Raji (cell line): ENCODE data around the gene PDXK.

Experiments
- POLR2A ChIP-seq: IDR thresholded peaks from 2 replicates; pipeline ENCODE4 v1.6.1; 2011; ENCODE audit warnings: low read depth, low read length, control low read depth; ENCODE audit not compliant: insufficient read depth

Gene PDXK

DNA sequence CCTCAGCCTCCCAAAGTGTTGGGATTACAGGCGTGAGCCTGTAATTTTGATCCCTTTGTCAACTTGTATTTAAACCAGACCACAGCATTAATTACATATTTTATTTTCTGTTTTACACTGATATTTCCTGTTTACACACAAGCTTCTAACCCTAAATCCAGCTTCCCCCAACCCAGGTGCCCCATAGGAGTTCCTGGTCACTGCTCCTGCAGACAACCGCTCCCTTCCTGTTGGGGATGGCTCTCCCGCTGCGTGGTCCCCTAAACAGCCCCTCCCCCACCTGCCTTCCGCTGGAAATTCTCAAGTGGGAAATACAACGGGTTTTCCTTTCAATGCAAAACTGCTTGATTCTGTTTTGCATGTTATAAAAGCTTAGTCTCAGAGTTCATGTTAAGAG, 53.5 kb downstream of the PDXK start:
- TF ChIP-seq POLR2A, result no peak

DNA sequence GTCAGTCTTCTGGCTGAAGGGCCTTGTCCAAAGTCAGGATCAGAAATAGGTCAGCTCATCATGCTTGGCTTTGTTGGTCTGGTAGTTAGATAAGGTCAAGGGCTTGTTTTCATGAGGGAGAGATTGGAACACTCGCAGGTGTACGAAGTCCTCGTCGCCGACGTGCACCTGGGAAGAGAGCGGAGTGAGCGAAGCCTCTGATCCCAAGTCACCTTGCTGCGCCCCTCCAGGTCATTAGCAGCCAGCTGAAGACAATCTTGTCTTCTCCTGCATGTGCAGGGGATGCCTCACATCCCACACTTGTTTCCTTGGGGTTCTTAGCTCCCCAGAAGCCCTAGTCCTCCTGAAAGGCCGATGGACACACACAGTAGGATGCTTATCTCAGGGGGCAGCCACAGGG, 55.2 kb downstream of the PDXK start:
- TF ChIP-seq POLR2A, result no peak

DNA sequence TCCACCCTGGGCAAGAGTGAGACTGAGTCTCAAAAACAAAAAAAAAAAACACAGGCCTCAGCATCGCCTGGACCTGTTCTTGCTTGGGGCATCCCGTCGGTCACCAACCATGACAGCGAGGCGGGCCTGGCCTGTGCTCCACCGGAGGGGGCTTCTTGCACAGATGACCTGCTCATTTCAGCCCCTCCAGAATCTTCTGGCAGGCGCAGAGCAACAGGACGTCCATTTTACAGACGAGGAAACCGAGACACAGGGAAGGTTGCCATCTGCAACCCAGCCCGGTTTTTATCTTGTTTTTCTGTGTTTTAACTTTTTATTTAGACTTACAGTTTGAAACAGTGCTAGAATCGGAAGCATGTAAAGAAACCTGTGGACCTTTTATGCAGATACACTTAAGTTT, 56.3 kb downstream of the PDXK start:
- TF ChIP-seq POLR2A, result no peak

DNA sequence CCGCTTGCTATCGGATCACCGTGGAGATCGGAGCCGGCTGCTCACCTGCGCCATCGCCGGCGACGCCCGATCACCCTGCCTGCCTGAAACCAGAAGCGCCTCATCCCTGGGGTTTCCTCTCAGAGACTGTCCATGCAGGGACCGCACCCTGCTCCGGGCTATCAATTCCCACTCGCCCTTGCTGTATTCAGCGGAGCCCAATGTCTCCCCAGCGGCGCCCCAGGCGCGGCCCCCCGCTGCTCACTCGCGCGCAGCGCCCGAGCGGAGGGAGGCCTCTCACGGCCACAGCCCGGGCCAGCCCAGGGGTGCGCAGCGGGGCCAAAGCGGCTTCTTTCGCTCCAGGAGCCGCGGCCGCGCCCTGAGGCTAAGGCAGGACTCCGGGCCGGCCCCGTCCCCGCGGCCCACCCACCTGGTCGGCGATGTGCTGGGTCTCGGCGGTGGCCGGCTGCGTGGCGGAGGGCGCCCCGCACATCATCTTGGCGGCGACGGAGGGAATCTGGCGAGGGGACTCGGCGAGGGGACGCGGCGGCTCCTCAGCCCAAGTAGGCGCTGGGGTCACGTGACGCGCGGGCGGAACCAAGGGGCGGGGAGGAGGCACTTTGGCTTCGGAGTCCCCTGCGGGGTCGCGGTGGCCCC, 57.0 kb downstream of the PDXK start, which contains the start of gene CSTB:
Gene CSTB (minus strand): TSS at position 514 of the 636 bp plus-strand sequence. CDS start 39 bp downstream, at position 475.
- TF ChIP-seq POLR2A, result peak; percentile 74

DNA sequence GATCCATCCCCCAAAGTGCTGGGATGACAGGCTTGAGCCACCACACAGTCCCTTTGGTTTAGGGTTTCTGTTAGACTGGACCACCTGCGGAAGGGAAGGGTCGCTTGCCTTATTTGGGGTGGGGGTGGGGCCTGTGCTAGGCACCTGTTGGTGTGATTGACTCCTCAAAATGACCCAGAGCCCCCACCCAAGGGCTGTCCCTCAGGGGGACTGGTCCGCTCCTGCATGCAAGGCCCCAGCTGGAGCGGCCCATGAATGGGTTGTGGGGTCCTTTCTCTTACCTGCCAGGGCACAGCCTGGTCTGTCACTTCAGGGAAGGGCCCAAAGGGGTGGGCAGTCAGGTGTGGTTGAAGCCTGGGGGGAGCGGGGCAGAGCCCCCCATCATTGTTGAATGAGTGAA, 59.0 kb downstream of the PDXK start:
- no peak for TF ChIP-seq POLR2A

DNA sequence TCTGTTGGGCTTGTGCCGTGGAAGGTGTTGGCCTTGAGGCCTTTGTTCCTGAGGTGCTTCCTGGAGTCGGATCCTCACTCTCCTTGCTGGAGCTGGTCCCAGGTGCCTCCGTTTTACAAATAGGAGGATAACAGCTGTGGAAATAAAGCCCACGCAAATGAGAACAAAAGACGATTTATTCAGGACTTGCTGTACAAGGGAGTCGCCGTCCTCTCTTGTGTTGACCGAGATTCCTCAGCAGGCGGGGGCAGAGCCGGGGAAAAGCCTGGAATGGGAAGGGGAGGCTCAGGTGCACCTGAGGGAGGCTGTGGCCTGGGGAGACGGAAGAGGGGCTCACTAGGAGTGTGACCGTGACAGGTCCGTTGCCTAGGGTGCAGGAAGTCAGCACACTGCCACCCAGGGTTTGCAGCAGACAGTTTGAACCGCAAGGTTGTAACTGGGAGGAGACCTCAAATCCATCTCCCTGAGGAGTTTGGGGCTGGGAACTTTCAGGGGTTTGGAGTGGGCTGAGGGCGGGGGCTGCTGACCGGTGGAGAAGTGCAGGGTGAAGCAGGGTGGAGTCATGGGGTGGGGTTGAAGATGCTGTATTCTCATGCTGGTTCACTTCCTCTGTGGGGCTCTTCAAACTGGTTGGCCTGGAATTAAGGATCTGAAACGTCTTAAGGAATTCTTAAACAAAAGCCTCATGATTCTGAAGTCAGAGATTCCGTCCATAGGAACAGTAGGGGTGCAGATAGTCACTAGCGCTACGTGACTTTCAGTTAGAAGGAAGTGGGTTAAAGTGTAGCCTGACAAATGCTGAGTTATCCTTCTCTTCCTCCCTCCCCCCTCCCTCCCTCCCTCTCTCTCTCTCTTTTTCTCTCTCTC, 59.8 kb downstream of the PDXK start:
- TF ChIP-seq POLR2A, result no peak

DNA sequence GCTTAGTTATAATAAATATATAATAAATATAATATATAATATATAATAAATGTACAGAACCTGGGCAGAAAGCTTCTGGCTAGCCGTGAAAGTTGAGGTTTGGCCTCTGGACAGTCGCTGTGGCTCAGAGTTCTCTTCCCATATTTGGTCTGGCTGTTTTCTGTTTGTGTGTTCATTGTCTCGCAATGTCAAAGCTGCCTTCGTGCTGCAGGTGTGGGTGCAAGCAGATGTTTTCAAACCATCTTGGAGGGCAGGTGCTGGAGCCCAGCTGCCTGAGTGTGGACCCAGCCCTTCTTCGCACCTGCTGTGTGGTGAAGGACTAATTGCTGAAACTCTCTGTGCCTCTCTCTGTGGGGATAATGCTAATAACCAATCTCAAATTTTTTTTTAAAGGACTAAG, 60.7 kb downstream of the PDXK start:
- TF ChIP-seq POLR2A, result no peak

DNA sequence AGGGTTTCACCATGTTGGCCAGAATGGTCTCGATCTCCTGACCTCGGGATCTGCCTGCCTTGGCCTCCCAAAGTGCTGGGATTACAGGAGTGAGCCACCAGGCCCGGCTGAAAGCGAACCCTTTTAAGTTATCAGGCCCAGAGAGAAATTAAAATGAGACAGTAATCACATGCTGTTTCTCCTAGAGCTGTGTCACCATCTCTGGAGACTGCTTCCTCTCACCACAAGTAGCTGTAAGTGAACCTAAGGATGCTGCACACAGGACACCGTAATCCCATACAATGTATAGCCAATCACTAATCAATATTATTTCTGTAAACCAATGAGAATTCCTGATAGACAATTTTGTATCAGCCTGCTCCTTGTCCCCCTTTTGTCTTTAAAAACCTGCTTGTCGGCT, 62.9 kb downstream of the PDXK start:
- TF ChIP-seq POLR2A, result no peak

DNA sequence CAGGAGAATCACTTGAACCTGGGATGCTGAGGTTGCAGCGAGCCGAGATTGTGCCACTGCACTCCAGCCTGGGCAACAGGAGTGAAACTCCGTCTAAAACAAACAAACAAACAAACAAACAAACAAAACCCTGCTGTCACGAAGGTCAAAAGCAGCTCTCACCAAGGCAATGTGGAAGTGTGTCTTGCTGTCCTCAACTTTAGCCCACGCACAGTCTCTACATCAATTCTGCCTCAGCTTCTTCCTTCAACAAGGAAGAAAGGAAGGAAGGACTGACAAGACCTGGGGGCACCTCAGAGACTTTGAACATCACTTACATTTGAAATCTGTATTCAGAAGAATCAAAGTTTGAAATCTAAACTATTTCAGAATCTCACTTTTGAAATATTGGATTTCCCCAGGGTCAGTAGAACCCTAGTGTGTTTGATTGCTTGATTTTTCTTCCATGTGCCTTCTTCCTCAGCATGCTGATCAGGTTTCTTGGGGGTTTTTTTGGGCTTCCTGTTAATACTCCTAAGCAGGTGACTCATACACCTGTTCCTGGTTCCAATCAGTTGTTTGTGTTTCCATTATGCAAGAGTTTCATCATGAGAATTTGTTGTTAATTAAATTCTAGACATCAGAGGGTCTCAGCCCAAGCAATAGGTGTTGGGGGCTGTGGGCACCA, 63.6 kb downstream of the PDXK start:
- TF ChIP-seq POLR2A, result no peak

DNA sequence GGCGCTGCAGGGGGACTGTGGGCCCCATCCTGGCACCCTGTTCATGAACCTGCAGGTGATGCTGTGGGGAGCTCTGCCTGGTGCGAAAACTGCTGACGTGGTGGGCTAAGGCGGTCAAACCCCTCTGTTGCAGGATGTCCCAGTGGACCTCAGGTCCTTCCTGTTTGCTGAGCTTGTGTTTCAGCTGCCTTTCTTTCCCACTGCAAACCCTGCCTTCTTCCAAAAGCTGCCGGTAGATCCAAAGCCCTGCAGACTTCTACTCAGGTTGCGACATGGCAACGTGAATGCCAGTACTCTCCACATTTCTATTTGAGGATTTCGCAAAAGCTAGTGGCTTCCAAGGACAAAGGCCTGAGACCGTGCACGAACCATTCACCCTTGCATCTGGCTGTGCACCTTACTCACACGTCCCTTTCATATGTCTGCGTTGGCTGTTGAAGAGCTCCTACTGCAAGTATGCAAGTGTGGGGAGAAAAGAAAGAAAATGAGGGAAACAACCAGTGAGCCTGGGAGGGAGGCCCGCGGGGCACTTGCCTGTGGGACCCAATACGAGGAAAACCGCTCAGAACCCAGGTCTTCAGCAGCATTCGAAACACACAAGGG, 64.3 kb downstream of the PDXK start:
- TF ChIP-seq POLR2A, result no peak

DNA sequence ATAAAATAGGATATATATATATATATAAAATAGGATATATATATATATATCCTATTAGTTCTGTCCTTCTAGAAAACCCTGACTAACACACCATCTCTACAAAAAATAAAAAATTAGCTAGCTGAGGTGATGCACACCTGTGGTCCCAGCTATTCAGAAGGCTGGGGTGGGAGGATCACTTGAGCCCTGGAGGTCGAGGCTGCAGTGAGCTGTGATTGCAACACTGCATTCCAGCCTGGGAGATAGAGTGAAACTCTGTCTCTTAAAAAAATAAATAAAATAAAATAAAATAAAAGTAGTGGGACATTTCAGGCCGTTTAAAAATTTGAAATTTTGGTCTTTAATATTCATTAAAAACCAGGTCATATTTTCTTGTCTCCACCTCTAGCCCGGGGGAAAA, 66.2 kb downstream of the PDXK start:
- TF ChIP-seq POLR2A, result no peak

DNA sequence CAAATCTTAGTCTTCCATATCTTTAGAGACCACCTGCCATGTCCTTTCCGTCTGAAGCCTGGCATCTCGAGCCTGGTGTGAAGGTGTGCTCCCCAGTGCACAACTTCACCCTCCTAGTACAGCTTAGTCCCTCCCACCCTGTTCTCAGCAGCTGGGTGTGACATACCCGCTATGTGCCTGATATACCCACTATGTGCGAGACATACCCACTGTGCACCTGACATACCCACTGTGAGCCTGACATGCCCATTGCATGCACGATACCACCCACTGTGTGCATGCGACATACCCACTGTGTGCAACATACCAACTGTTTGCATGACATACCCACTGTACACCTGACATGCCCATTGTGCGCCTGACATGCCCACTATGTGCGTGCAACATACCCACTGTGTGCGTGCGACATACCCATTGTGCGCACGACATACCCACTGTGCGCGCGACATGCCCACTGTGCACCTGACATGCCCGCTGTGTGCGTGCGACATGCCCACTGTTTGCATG, 67.4 kb downstream of the PDXK start:
- no peak for TF ChIP-seq POLR2A

DNA sequence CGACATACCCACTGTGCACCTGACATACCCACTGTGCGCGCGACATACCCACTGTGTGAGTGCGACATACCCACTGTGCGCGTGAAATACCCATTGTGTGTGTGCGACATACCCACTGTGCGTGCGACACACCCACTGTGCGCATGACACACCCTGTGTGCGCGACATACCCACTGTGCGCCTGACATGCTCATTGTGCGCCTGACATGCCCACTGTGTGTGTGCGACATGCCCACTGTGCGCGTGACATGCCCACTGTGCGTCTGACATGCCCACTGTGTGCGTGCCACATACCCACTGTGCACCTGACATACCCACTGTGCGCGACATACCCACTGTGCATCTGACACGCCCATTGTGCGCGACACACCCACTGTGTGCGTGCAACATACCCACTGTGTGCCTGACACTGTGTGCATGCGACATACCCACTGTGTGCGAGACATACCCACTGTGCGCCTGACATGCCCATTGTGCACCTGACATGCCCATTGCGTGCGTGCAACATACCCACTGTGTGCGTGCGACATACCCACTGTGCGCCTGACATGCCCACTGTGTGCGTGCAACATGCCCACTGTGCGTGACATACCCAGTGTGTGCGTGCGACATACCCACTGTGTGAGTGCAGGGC, 68.0 kb downstream of the PDXK start:
- TF ChIP-seq POLR2A, result no peak

DNA sequence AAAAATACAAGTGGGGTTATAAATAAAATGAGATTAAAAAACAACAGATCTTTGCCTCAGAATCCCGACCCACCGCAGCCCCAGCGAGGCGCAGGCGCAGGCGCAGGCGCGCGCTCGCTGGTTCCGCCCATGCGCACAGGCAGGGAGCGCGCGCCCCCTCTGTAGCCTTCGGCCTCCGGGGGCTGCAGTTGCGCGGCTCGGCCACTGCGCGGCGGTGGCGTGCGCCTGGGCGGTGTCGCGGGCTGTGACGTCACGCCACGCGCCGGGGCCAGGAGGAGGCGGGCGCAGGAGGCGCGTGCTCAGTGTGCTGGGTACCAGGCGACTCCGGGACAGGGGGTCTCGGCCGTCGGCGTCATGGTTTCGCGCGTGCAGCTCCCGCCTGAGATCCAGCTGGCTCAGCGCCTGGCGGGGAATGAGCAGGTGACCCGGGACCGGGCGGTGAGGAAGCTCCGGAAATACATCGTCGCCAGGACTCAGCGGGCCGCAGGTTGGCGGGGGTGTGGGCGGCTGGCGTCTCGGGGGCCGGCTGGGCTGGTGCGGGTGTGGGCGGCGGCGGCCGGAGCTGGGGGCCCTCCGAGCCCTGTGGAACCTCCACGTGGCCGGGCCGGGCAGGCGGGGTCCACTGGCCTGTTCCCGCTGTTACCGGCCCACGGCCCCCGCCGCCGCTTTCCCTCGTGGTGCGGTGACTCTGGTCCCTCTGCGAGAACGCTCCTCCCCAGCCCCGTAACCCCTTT, 70.5 kb downstream of the PDXK start, which contains the start of gene RRP1:
Gene RRP1 (plus strand): TSS at position 302 of the 734 bp plus-strand sequence. CDS start 53 bp downstream, at position 355.
- TF ChIP-seq POLR2A, result peak; percentile 91

DNA sequence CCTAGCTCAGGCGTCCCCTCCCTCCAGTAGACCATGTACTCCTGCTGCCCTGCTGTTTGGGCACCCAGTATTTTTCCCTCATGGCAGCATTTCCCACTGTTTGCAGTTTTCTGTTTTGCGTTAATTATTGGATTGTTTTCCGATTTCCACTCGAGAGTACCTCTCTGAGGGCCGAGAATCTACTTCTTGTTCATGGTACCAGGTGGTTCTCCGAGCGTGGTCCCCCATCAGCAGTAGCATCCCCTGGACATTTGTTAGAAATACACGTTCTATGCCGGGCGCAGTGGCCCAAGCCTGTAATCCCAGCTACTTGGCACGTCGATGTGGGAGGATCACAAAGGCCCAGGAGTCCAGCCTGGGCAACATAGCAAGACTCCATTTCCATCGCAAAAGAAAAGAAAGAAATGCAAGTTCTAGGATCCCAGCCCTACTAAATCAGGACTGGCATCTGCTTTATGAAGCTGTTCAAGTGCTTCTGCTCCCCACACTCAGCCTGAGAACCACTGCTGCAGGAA, 71.1 kb downstream of the PDXK start:
- TF ChIP-seq POLR2A, result no peak
